K562 (cell line): ENCODE results near the gene CCDC85B. TPM values are rescaled to one million over a fixed set of nuclear protein-coding genes. Genes with fewer than 3 reads are reported as not detected.
A peak's percentile ranks its signal among the peaks of the same experiment; 100 is the strongest.

Experiments used
- ATAC-seq: fragments of 200-7000 bp; cut with Tn5 transposase; 3 replicates; pipeline ENCODE4 v1.9.1; 2020; ENCODE audit warnings: moderate library complexity
- BruUV-seq: library from RNA; stranded (reverse); fragments of 400-500 nt; replicated peaks from 2 replicates; lab custom pipeline; 2021; lab: Mats Ljungman, UMichigan
- CTCF ChIA-PET: fragments of 300-600 bp; formaldehyde crosslinking; extraction: SDS; loops from one replicate; lab custom pipeline; 2021; ENCODE audit warnings: low intra/inter-chr PET ratio; lab: Yijun Ruan, JAX
- POLR2A ChIA-PET: fragments of 300-600, 350-650 bp; sonication (Branson Sonifier 250); formaldehyde crosslinking; extraction: SDS; loops from one replicate; lab custom pipeline; 2021; ENCODE audit warnings: antibody characterized with exemption, inconsistent platforms; lab: Yijun Ruan, JAX
- DNase-seq, 4 experiments: peaks; one replicate each; pipeline versions ENCODE4 v3.0.0 to v3.0.0-alpha.2; 2011 to 2018; ENCODE audit warnings: low spot score in 3 of 4, mixed read lengths in 3 of 4; ENCODE audit errors: extremely low read depth in 1 of 4
- FAIRE-seq: peaks from 2 replicates; lab custom pipeline; 2011; peaks lifted over from hg19 to GRCh38; lab: Jason Lieb, UNC
- H2AFZ ChIP-seq: 2 replicates; pipeline ENCODE4 v1.6.0; 2011; ENCODE audit warnings: low read depth, low read length, control low read depth, inconsistent platforms
- H3K27ac ChIP-seq: fragments of 200-600 bp; 3 replicates; pipeline ENCODE4 v1.8.0; 2011; ENCODE audit warnings: low read depth, mild to moderate bottlenecking, control low read depth, inconsistent platforms, low read length, moderate library complexity, mixed read lengths; ENCODE audit errors: extremely low read depth
- H3K27me3 ChIP-seq, 2 experiments: fragments of 300-600 bp in 1 of 2; 2 replicates in 1 of 2; 3 replicates in 1 of 2; pipeline versions ENCODE4 v1.6.0 to v1.8.0; 2011; ENCODE audit warnings: inconsistent platforms in 2 of 2, low read length in 2 of 2, mild to moderate bottlenecking in 1 of 2, mixed read lengths in 1 of 2, moderate library complexity in 1 of 2; ENCODE audit not compliant: control insufficient read depth in 2 of 2, insufficient read depth in 2 of 2
- H3K36me3 ChIP-seq: fragments of 300-600 bp; 3 replicates; pipeline ENCODE4 v1.8.0; 2011; ENCODE audit warnings: mild to moderate bottlenecking, low read length, inconsistent platforms; ENCODE audit not compliant: control insufficient read depth, insufficient read depth
- H3K4me1 ChIP-seq, 2 experiments: fragments of 200-600 bp in 1 of 2; replicated peaks in 1 of 2; 2 replicates in 1 of 2; 3 replicates in 1 of 2; pipeline versions ENCODE4 v1.5.1 to v1.8.0; 2011; ENCODE audit warnings: inconsistent platforms in 2 of 2, low read length in 2 of 2, mild to moderate bottlenecking in 1 of 2, mixed read lengths in 1 of 2, moderate library complexity in 1 of 2; ENCODE audit not compliant: control insufficient read depth in 2 of 2, insufficient read depth in 2 of 2
- H3K4me2 ChIP-seq: 2 replicates; pipeline ENCODE4 v1.6.1; 2011; ENCODE audit warnings: low read length, control low read depth, inconsistent platforms, mixed read lengths; ENCODE audit not compliant: insufficient read depth
- H3K4me3 ChIP-seq: fragments of 200-600 bp; sonication (generic), shearing (Covaris generic); 2 replicates; pipeline ENCODE4 v1.5.1; 2016; ENCODE audit warnings: control low read depth, inconsistent platforms
- H3K79me2 ChIP-seq: fragments of 200-600 bp; 3 replicates; pipeline ENCODE4 v1.8.0; 2011; ENCODE audit warnings: low read length, inconsistent platforms; ENCODE audit not compliant: control insufficient read depth, insufficient read depth
- H3K9ac ChIP-seq, 2 experiments: 2 replicates each; pipeline versions ENCODE4 v1.6.0 to v1.6.1; 2011; ENCODE audit warnings: low read depth in 2 of 2, low read length in 2 of 2, control low read depth in 1 of 2, inconsistent platforms in 1 of 2, mild to moderate bottlenecking in 1 of 2, mixed read lengths in 1 of 2; ENCODE audit not compliant: insufficient read depth in 1 of 2
- H3K9me1 ChIP-seq: one replicate; pipeline ENCODE4 v1.6.0; 2011; ENCODE audit warnings: inconsistent platforms, mild to moderate bottlenecking, low read length, moderate library complexity; ENCODE audit not compliant: control insufficient read depth, insufficient read depth
- H3K9me3 ChIP-seq: replicated peaks from 2 replicates; pipeline ENCODE4 v1.5.1; 2011; ENCODE audit warnings: low read depth, low read length, inconsistent platforms; ENCODE audit not compliant: control insufficient read depth, insufficient read depth
- H4K20me1 ChIP-seq: replicated peaks from 2 replicates; pipeline ENCODE4 v1.6.1; 2011; ENCODE audit warnings: low read length, inconsistent platforms, mixed read lengths; ENCODE audit not compliant: control insufficient read depth, insufficient read depth
- ARID4B ChIP-seq: sonication (generic); formaldehyde crosslinking; IDR thresholded peaks from 2 replicates; pipeline ENCODE4 v1.8.0; 2022; ENCODE audit warnings: mild to moderate bottlenecking, missing genetic modification reagents
- CREB1 ChIP-seq, 2 experiments: sonication (generic) in 1 of 2; formaldehyde crosslinking in 1 of 2; IDR thresholded peaks; 2 replicates each; pipeline versions ENCODE4 v1.6.1 to v1.8.0; 2012 to 2022; ENCODE audit warnings: inconsistent platforms in 1 of 2, mild to moderate bottlenecking in 1 of 2, missing genetic modification reagents in 1 of 2, moderate library complexity in 1 of 2
- GATA2 ChIP-seq: sonication (generic); formaldehyde crosslinking; IDR thresholded peaks from 2 replicates; pipeline ENCODE4 v1.4.0; 2020; ENCODE audit warnings: mild to moderate bottlenecking, missing genetic modification reagents
- KDM1A ChIP-seq, 2 experiments: fragments of 450-650 bp; IDR thresholded peaks; 2 replicates each; pipeline ENCODE4 v1.6.1; 2016; ENCODE audit warnings: mild to moderate bottlenecking in 2 of 2
- MAX ChIP-seq: sonication (generic); formaldehyde crosslinking; IDR thresholded peaks from 2 replicates; pipeline ENCODE4 v1.9.0; 2022; ENCODE audit warnings: mild to moderate bottlenecking, missing genetic modification reagents
- MECOM ChIP-seq: fragments of 250-450 bp; sonication (Bioruptor Pico); IDR thresholded peaks from 2 replicates; pipeline ENCODE4 v1.8.0; 2022; ENCODE audit warnings: inconsistent platforms
- MNT ChIP-seq, 2 experiments: fragments of 450-650 bp; conservative IDR thresholded peaks; 2 replicates each; pipeline ENCODE4 v1.6.1; 2017; ENCODE audit warnings: mild to moderate bottlenecking in 2 of 2, moderate library complexity in 2 of 2
- NFE2 ChIP-seq: IDR thresholded peaks from 2 replicates; pipeline ENCODE4 v1.6.1; 2014; ENCODE audit warnings: antibody characterized with exemption, low read depth
- PHF21A ChIP-seq: fragments of 450-650 bp; IDR thresholded peaks from 2 replicates; pipeline ENCODE4 v1.6.1; 2017; ENCODE audit warnings: low read depth, borderline replicate concordance
- POLR2AphosphoS2 ChIP-seq: IDR thresholded peaks from 2 replicates; pipeline ENCODE4 v1.6.1; 2012; ENCODE audit warnings: low read length, improper control_type of control experiment
- RBFOX2 ChIP-seq: fragments of 200-400 bp; formaldehyde crosslinking; IDR thresholded peaks from 2 replicates; pipeline ENCODE4 v1.6.1; 2017; ENCODE audit warnings: low read depth, mild to moderate bottlenecking, low read length, moderate library complexity
- SIN3B ChIP-seq: fragments of 450-650 bp; IDR thresholded peaks from 2 replicates; pipeline ENCODE4 v1.6.1; 2017; ENCODE audit warnings: low read depth, mild to moderate bottlenecking, moderate library complexity
- XRCC3 ChIP-seq: fragments of 450-650 bp; IDR thresholded peaks from 2 replicates; pipeline ENCODE4 v1.6.1; 2017; ENCODE audit warnings: mild to moderate bottlenecking, moderate library complexity
- WGBS: fragments of 100-300 bp; shearing (Covaris generic); methylation state at CpG from one replicate; pipeline ENCODE4 v1.1.6; 2016; ENCODE audit warnings: low coverage, mixed read lengths; ENCODE audit not compliant: insufficient coverage; ENCODE audit errors: missing lambda C conversion rate; 5-methylcytosine and 5-hydroxymethylcytosine counted together
- in situ Hi-C: fragments of 300-500 bp; cut with MboI; formaldehyde crosslinking; loops from 4 replicates; pipeline ENCODE4 v1.15.0; 2018; ENCODE audit warnings: inconsistent platforms, mixed read lengths
- intact Hi-C: fragments of 100-400 bp; cut with micrococcal nuclease; formaldehyde crosslinking; loops from 2 replicates; pipeline ENCODE4 v1.14.2; 2022
- polyA plus RNA-seq, 8 experiments: library from polyadenylated mRNA; depleted of rRNA in 4 of 8; stranded (reverse) in 5 of 8; unstranded in 3 of 8; fragments of >200 nt; fragmentation: Nextera tagmentation in 2 of 8; fragmentation: Illumina TruSeq in 1 of 8; extraction: Ambion mirVana in 2 of 8; extraction: Trizol in 1 of 8; gene quantifications; 2 replicates each; pipeline versions ENCODE4 v1.2.1 to v1.2.3, GENCODE V29; 2011 to 2014; ENCODE audit warnings: inconsistent platforms in 1 of 8, missing spikeins in 1 of 8
- total RNA-seq, 7 experiments: library from RNA; depleted of rRNA in 6 of 7; stranded (reverse); fragments of >200 nt in 6 of 7; fragmentation: Illumina TruSeq in 2 of 7; extraction: Trizol in 2 of 7; gene quantifications; 2 replicates each; pipeline versions ENCODE4 v1.2.1 to v1.2.3, GENCODE V29; 2011 to 2021; ENCODE audit warnings: low replicate concordance in 1 of 7

The CCDC85B gene
- total and polyA plus RNA-seq, 9 of the 15 experiments (the other 6 are each of a cell fraction or from before 2014, with no cell fraction given): 0.14 to 138 (median 6.2) TPM

- peak; percentile 90 for ATAC-seq
- Histone ChIP-seq H2AFZ (peak within 1 kb of the TSS; percentile 58), H3K36me3 (peaks cover 40% of the 10 kb centered on the region), H3K4me1 (peaks cover 42 to 70% of the 10 kb centered on the region in 2 experiments), H4K20me1 (peaks cover 14% of the 10 kb centered on the region), H3K27me3 (no peaks in the 10 kb centered on the region), H3K9me3 (no peaks in the 10 kb centered on the region), H3K9me1 (no peaks in the 10 kb centered on the region), H3K9ac (peak within 1 kb of the TSS; percentile 100), H3K4me2 (peak within 1 kb of the TSS; percentile 99), H3K27ac (peak within 1 kb of the TSS; percentile 100), H3K4me3 (peak within 1 kb of the TSS; percentile 89), H3K79me2 (peaks cover 49% of the 10 kb centered on the region)
- ChIA-PET CTCF (no interaction called here), POLR2A (interaction anchor here (0.6 to 8.0 kb wide), 25 partner anchors 11 to 407 kb away, joined by 3 to 136 read pairs (median 5); partner anchors contain the start of genes C11orf68, CCDC85B, CFL1 and FIBP)
- WGBS: 2% methylated on average over 73 of the region's 80 CpGs
- in situ Hi-C loops: no loop called here
- intact Hi-C loops: loop anchor here (5.0 kb wide), 1 partner anchor 43 kb away; the partner anchor contains the start of gene CFL1
- peak; percentile 48 for FAIRE-seq
- no TSS peak for BruUV-seq
- DNase-seq: peak; percentile 89 to 97 (median 92)
- TF ChIP-seq RBFOX2 (peak; percentile 93), PHF21A (no peak), SIN3B (peak; percentile 28; the same call in 1 of the 2 replicates), GATA2 (CRISPR knock-in tag) (no peak), MNT (conservative IDR thresholded peaks at IDR 0.05) (peak; percentile 71 to 90), ARID4B (CRISPR knock-in tag) (no peak; the same call in 1 of the 2 replicates), MECOM (CRISPR knock-in tag) (no peak), XRCC3 (no peak), MAX (peak; percentile 45), POLR2AphosphoS2 (no peak), CREB1 (IDR thresholded peaks at IDR 0.05) (peak; percentile 86), CREB1 (CRISPR knock-in tag; IDR thresholded peaks at IDR 0.05) (peak; percentile 86), NFE2 (peak; percentile 7; the same call in 1 of the 2 replicates), KDM1A (IDR thresholded peaks at IDR 0.05) (no peak)
Measured at GRCh38 chr11:65900125-65900898, 9.8 kb downstream of the CCDC85B start, which contains the start of gene FOSL1. Gene FOSL1, minus strand, starts transcription at chr11:65900388. Its CDS starts 49 bp downstream, at chr11:65900339.
